Ascending aorta (tissue), 2 donors: ENCODE data around the gene PPP1R15A. TPM values are rescaled to one million over a fixed set of nuclear protein-coding genes. Genes with fewer than 3 reads are reported as not detected.
"Not testable (repeated sequence)": the region's sequence is repeated elsewhere in the genome, so short reads cannot be mapped to it uniquely, and the experiment has no call there.

ENCODE experiments used
- DNase-seq, 2 donors: peaks; one replicate each; pipeline ENCODE4 v3.0.0-alpha.2; 2019; ENCODE audit warnings: low spot score in 2 of 2
- H3K27ac ChIP-seq, 2 donors: fragments of 200-600 bp; sonication (generic); one replicate each; pipeline ENCODE4 v1.5.1; 2016 to 2017; ENCODE audit warnings: mild to moderate bottlenecking in 1 of 2
- H3K27me3 ChIP-seq: fragments of 200-600 bp; sonication (generic); one replicate; pipeline ENCODE4 v1.5.1; 2017
- H3K36me3 ChIP-seq, 2 donors: fragments of 200-600 bp; sonication (generic); one replicate each; pipeline ENCODE4 v1.5.1; 2016
- H3K4me1 ChIP-seq, 2 donors: fragments of 200-600 bp; sonication (generic); one replicate each; pipeline ENCODE4 v1.5.1; 2016 to 2017; ENCODE audit warnings: mild to moderate bottlenecking in 1 of 2
- H3K4me3 ChIP-seq, 2 donors: fragments of 200-600 bp; sonication (generic); one replicate each; pipeline ENCODE4 v1.5.1; 2016 to 2017; ENCODE audit warnings: mild to moderate bottlenecking in 1 of 2
- H3K9me3 ChIP-seq, 2 donors: fragments of 200-600 bp; sonication (generic); one replicate each; pipeline ENCODE4 v1.5.1; 2016
- intact Hi-C: fragments of 100-400 bp; cut with DNase I; formaldehyde crosslinking; loops from one replicate; pipeline ENCODE4 v1.15.1; 2023
- total RNA-seq: library from RNA; depleted of rRNA; stranded (reverse); fragments of >200 nt; gene quantifications from one replicate; pipeline ENCODE4 v1.1.0, GENCODE V29; 2016
- TF ChIP-seq, protein P1 (sequence below), 3 experiments: fragments of 200-600 bp in 2 of 3; fragments of 450-650 bp in 1 of 3; sonication (generic) in 2 of 3; IDR thresholded peaks; one replicate each; pipeline ENCODE4 v1.5.1; 2016 to 2019; ENCODE audit warnings: antibody characterized with exemption in 3 of 3, mild to moderate bottlenecking in 1 of 3, moderate library complexity in 1 of 3

The PPP1R15A gene
- total RNA-seq, 1 donor from 2014 or later: 142 TPM

GRCh38 chr19:48867746-48868113 is 4.5 kb upstream of the PPP1R15A start:
- no peaks in the 10 kb centered on the region for H3K36me3 ChIP-seq
- TF ChIP-seq, protein P1, sequence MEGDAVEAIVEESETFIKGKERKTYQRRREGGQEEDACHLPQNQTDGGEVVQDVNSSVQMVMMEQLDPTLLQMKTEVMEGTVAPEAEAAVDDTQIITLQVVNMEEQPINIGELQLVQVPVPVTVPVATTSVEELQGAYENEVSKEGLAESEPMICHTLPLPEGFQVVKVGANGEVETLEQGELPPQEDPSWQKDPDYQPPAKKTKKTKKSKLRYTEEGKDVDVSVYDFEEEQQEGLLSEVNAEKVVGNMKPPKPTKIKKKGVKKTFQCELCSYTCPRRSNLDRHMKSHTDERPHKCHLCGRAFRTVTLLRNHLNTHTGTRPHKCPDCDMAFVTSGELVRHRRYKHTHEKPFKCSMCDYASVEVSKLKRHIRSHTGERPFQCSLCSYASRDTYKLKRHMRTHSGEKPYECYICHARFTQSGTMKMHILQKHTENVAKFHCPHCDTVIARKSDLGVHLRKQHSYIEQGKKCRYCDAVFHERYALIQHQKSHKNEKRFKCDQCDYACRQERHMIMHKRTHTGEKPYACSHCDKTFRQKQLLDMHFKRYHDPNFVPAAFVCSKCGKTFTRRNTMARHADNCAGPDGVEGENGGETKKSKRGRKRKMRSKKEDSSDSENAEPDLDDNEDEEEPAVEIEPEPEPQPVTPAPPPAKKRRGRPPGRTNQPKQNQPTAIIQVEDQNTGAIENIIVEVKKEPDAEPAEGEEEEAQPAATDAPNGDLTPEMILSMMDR (IDR thresholded peaks at IDR 0.05): no peak
- peak overlapping the region; percentile 86 to 89 for H3K27ac ChIP-seq
- H3K4me1 ChIP-seq: peaks cover 0 to 11% of the 10 kb centered on the region in 2 donors
- intact Hi-C loops: no loop called here
- H3K27me3 ChIP-seq: no peaks in the 10 kb centered on the region
- H3K4me3 ChIP-seq: peak overlapping the region; percentile 45 to 66
- no peaks in the 10 kb centered on the region for H3K9me3 ChIP-seq
- DNase-seq: no peak

DNA sequence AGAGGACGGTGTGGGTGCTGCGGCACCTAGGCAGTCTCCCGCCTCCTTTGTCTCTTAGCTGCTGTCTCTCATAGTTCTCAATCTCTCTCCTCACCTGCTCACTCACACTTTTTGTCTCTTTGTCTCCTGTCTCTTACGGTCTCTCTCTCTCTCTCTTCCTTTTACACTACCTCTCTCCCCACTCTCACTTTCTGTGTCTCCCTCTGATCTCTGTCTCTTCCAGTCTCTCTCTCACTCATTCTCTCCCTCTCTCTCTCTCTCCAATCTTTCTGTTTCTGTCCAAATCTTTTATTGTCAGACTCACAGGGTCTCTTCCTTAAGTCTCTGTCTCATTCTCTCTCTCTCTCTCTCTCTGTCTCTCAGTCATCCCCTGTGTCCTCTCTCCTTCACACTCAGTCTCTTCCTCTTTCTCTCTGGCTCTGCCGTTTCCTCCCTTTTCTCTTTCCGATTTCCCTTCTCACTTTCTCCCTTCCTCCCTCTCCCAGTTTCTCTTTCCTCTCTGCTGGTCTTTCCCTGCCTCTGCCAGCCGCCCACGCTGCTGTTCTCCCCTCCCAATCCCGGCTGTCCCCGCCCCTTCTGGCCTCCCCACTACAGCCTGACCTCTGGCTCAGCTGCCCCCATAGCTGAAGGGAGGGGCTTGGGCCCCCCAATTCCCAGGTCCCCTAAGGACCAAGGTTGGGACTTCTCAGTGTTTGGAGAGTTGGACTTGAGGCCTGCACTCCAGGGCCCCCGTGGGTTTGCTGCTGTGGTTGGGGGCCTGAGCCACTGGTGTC is 3.9 kb upstream of the PPP1R15A start, which contains the start of gene PLEKHA4:
TSS of gene PLEKHA4 (minus strand) at position 504 of the 773 bp plus-strand sequence. CDS start 997 bp downstream, outside the sequence.
- Histone ChIP-seq H3K27ac (peak within 1 kb of the TSS; percentile 86 to 89), H3K4me3 (peak within 1 kb of the TSS; percentile 45 to 66), H3K9me3 (no peaks in the 10 kb centered on the region), H3K36me3 (peaks cover 0 to 3% of the 10 kb centered on the region in 2 donors), H3K27me3 (no peaks in the 10 kb centered on the region), H3K4me1 (peaks cover 0 to 11% of the 10 kb centered on the region in 2 donors)
- TF ChIP-seq, protein P1 (IDR thresholded peaks at IDR 0.05): no peak
- peak in 1 of 2 donors; percentile 90 for DNase-seq
- intact Hi-C loops: no loop called here

DNA sequence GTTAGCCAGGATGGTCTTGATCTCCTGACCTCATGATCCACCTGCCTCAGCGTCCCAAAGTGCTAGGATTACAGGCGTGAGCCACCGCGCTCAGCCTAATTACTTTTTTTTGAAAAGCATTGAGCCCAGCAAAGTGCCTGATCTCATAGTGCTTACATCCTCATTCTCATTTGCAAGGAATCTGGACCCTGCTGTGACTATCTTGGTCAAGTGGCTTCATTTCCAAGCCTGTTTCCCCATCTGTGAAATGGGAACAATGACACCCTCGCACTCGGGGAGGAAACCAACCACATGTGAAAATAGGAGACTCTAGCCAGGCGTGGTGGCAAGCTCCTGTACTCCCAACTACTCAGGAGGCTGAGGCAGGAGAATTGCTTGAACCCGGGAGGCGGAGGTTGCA is 2.2 kb upstream of the PPP1R15A start:
- Histone ChIP-seq H3K27ac (peak overlapping the region in 1 of 2 donors; percentile 86), H3K9me3 (no peaks in the 10 kb centered on the region), H3K36me3 (peaks cover 8 to 20% of the 10 kb centered on the region in 2 donors), H3K4me3 (no peak overlapping the region), H3K27me3 (no peaks in the 10 kb centered on the region), H3K4me1 (peaks cover 4 to 13% of the 10 kb centered on the region in 2 donors)
- intact Hi-C loops: no loop called here
- DNase-seq: no peak
- TF ChIP-seq, protein P1 (IDR thresholded peaks at IDR 0.05): no peak

DNA sequence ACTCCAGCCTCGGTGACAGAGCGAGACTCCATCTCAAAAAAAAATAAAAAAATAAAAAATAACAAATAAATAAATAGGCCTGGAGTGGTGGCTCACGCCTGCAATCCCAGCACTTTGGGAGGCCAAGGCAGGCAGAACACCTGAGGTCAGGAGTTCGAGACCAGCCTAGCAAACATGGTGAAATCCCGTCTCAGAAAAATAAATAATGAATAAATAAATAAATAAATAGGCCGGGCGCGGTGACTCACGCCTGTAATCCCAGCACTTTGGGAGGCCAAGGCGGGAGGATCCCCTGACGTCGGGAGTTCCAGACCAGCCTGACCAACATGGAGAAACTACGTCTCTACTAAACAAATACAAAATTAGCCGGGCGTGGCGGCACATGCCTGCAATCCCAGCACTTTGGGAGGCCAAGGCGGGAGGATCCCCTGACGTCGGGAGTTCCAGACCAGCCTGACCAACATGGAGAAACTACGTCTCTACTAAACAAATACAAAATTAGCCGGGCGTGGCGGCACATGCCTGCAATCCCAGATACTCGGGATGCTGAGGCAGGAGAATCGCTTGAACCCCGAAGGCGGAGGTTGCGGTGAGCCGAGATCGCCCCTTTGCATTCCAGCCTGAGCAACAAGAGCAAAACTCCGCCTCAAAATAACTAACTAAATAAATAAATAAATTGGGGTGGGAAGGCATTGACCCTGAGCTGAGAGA is 595 bp upstream of the PPP1R15A start:
- peaks cover 19 to 36% of the 10 kb centered on the region in 2 donors for H3K36me3 ChIP-seq
- not testable (repeated sequence) for H3K27me3 ChIP-seq, DNase-seq, H3K9me3 ChIP-seq
- H3K4me1 ChIP-seq: peaks cover 10 to 26% of the 10 kb centered on the region in 2 donors
- peak overlapping the region; percentile 100 for H3K27ac ChIP-seq
- H3K4me3 ChIP-seq: peak overlapping the region; percentile 91 to 99
- intact Hi-C loops: loop anchor here (1.0 to 2.0 kb wide), 2 partner anchors 29 to 77 kb away; partner anchors contain the start of gene NUCB1

- TF ChIP-seq, protein P1 (IDR thresholded peaks at IDR 0.05): no peak
- Histone ChIP-seq H3K4me1 (peaks cover 10 to 30% of the 10 kb centered on the region in 2 donors), H3K9me3 (no peaks in the 10 kb centered on the region), H3K36me3 (peaks cover 25 to 48% of the 10 kb centered on the region in 2 donors), H3K27me3 (no peaks in the 10 kb centered on the region), H3K4me3 (peak overlapping the region; percentile 91 to 99), H3K27ac (peak overlapping the region; percentile 100)
- intact Hi-C loops: loop anchor here (1.0 to 2.0 kb wide), 3 partner anchors 27 to 92 kb away; partner anchors contain the start of genes FTL and NUCB1
- DNase-seq: peak; percentile 78 to 95
Measured at GRCh38 chr19:48872884-48873475, 759 bp downstream of the PPP1R15A start.
